Smooth muscle cell of the brain vasculature (primary cell): ENCODE results near the gene TMEM50B.
"Not testable (repeated sequence)": the region's sequence is repeated elsewhere in the genome, so short reads cannot be mapped to it uniquely, and the experiment has no call there.

Experiments used
- DNase-seq: peaks from one replicate; pipeline ENCODE4 v3.0.0-alpha.2; 2012; ENCODE audit warnings: low read depth, low spot score

Gene TMEM50B

GRCh38 chr21:33428669-33429068, 51.1 kb downstream of the TMEM50B start:
- no peak for DNase-seq

GRCh38 chr21:33427051-33427450, 52.7 kb downstream of the TMEM50B start:
- DNase-seq, result no peak

GRCh38 chr21:33425825-33426224, 53.9 kb downstream of the TMEM50B start:
- no peak for DNase-seq

GRCh38 chr21:33424214-33424613, 55.6 kb downstream of the TMEM50B start:
- no peak for DNase-seq

- DNase-seq, result no peak
These were observed 57.9 kb downstream of the TMEM50B start for GRCh38 chr21:33421713-33422393.

- no peak for DNase-seq
These were observed 60.1 kb downstream of the TMEM50B start for GRCh38 chr21:33419538-33420123.

GRCh38 chr21:33418691-33419090, 61.1 kb downstream of the TMEM50B start:
- no peak for DNase-seq

- DNase-seq, result no peak
These were observed 64.8 kb downstream of the TMEM50B start for GRCh38 chr21:33414926-33415325.

GRCh38 chr21:33414068-33414467, 65.7 kb downstream of the TMEM50B start:
- DNase-seq, result no peak

- no peak for DNase-seq
These were observed 66.8 kb downstream of the TMEM50B start for GRCh38 chr21:33412832-33413519.

GRCh38 chr21:33412439-33412831, 67.3 kb downstream of the TMEM50B start:
- not testable (repeated sequence) for DNase-seq

GRCh38 chr21:33411949-33412430, 67.8 kb downstream of the TMEM50B start:
- DNase-seq, result no peak

GRCh38 chr21:33406493-33406892, 73.3 kb downstream of the TMEM50B start:
- DNase-seq, result no peak

- DNase-seq, result no peak
These were observed 75.8 kb downstream of the TMEM50B start for GRCh38 chr21:33403786-33404585.

- DNase-seq, result no peak
These were observed 76.5 kb downstream of the TMEM50B start, which contains the start of gene IFNGR2 for GRCh38 chr21:33403128-33403785. TSS of gene IFNGR2 (plus strand) at chr21:33403413. CDS start at chr21:33403544, 131 bp downstream.

GRCh38 chr21:33402001-33402979, 77.5 kb downstream of the TMEM50B start:
- no peak for DNase-seq

- DNase-seq, result no peak
These were observed 78.2 kb downstream of the TMEM50B start for GRCh38 chr21:33401630-33401992.
